Caco-2 (cell line): ENCODE data around the gene RPL19. TPM values are rescaled to one million over a fixed set of nuclear protein-coding genes. Genes with fewer than 3 reads are reported as not detected.

Source experiments
- BruUV-seq: library from RNA; stranded (reverse); fragments of 400-500 nt; replicated peaks from 2 replicates; lab custom pipeline; 2021; lab: Mats Ljungman, UMichigan
- CTCF ChIA-PET: fragments of 300-600 bp; sonication (Branson Sonifier 250); formaldehyde crosslinking; loops from one replicate; lab custom pipeline; 2022; ENCODE audit warnings: antibody characterized with exemption; lab: Charles Lee
- POLR2A ChIA-PET: fragments of 300-600 bp; sonication (Branson Sonifier 250); formaldehyde crosslinking; loops from one replicate; lab custom pipeline; 2022; ENCODE audit warnings: antibody characterized with exemption; lab: Charles Lee
- DNase-seq, 2 experiments: peaks; one replicate each; pipeline versions ENCODE4 v3.0.0 to v3.0.0-alpha.2; 2020 to 2022
- H3K27me3 ChIP-seq: replicated peaks from 2 replicates; pipeline ENCODE4 v1.6.0; 2011; ENCODE audit warnings: low read length; ENCODE audit not compliant: control insufficient read depth, insufficient read depth
- H3K36me3 ChIP-seq: 2 replicates; pipeline ENCODE4 v1.5.1; 2011; ENCODE audit warnings: low read length; ENCODE audit not compliant: control insufficient read depth, insufficient read depth
- H3K4me1 ChIP-seq: fragments of 250-450 bp; sonication (Bioruptor Pico); 2 replicates; pipeline ENCODE4 v1.5.1; 2020; ENCODE audit warnings: mild to moderate bottlenecking
- H3K4me3 ChIP-seq: 2 replicates; pipeline ENCODE4 v1.5.1; 2011; ENCODE audit warnings: low read depth, mild to moderate bottlenecking, control low read depth, low read length
- H3K9me3 ChIP-seq: fragments of 250-450 bp; sonication (Bioruptor Pico); 2 replicates; pipeline ENCODE4 v1.5.1; 2020; ENCODE audit warnings: mild to moderate bottlenecking, moderate library complexity
- H3K27ac Mint-ChIP-seq: one replicate; pipeline ENCODE4 v1.8.0; 2022; ENCODE audit warnings: mixed read lengths; ENCODE audit not compliant: unreplicated experiment
- H3K27me3 Mint-ChIP-seq: one replicate; pipeline ENCODE4 v1.8.0; 2022; ENCODE audit warnings: mixed read lengths; ENCODE audit not compliant: insufficient read depth, unreplicated experiment
- H3K36me3 Mint-ChIP-seq: one replicate; pipeline ENCODE4 v1.8.0; 2022; ENCODE audit warnings: mild to moderate bottlenecking, mixed read lengths; ENCODE audit not compliant: insufficient read depth, unreplicated experiment
- H3K4me1 Mint-ChIP-seq: one replicate; pipeline ENCODE4 v1.8.0; 2022; ENCODE audit warnings: low read depth, mixed read lengths; ENCODE audit not compliant: unreplicated experiment
- H3K4me3 Mint-ChIP-seq: one replicate; pipeline ENCODE4 v1.8.0; 2022; ENCODE audit warnings: mild to moderate bottlenecking, moderate library complexity, mixed read lengths; ENCODE audit not compliant: unreplicated experiment
- H3K9me3 Mint-ChIP-seq: one replicate; pipeline ENCODE4 v1.8.0; 2022; ENCODE audit warnings: mixed read lengths; ENCODE audit not compliant: unreplicated experiment
- intact Hi-C: fragments of 100-400 bp; cut with micrococcal nuclease; formaldehyde crosslinking; loops from one replicate; pipeline ENCODE4 v1.10.0; 2022; ENCODE audit not compliant: unreplicated experiment
- total RNA-seq: library from RNA; stranded (reverse); gene quantifications from 2 replicates; pipeline ENCODE4 v1.2.3, GENCODE V29; 2022
- TF ChIP-seq, protein P1 (sequence below), 2 experiments: fragments of 200-600 bp in 1 of 2; IDR thresholded peaks; 1 replicate in 1 of 2; 2 replicates in 1 of 2; pipeline versions ENCODE4 v1.5.1 to v1.8.0; 2011 to 2022; ENCODE audit warnings: antibody characterized with exemption in 1 of 2, control low read depth in 1 of 2, inconsistent platforms in 1 of 2, low read depth in 1 of 2, low read length in 1 of 2, mild to moderate bottlenecking in 1 of 2, moderate library complexity in 1 of 2; ENCODE audit not compliant: insufficient read depth in 1 of 2, severe bottlenecking in 1 of 2, unreplicated experiment in 1 of 2

Gene RPL19
- total RNA-seq, 1 experiment from 2014 or later, result 1,825 TPM

DNA sequence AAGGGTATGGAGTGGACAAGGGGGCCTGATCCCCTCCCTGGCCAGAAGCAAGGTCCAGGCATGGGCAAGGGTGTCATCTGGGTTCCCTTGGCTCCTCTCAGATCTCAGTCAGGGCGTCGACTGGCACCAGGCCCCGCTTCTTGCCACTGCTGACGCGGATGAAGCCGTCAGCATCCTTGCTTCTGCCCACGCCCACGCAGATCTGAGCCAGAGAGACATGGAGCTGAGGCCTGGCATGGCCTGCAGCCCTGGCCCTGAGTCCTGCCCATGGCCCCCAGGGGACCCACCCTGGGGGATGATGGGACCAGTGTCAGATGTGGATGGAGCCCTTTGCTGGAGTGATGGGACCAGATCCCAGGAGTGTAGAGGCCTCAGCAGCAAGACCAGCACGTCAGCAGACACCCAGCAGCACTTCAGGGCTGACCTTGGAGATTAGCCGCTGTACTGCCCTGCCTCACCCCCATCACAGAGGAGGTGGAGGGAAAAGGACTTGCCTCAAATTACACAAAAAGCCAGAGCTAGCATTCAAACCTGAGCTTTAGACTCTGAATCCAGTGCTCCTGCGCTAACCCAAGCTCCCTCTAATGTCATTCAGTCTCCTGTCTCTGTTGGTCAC, 12.2 kb downstream of the RPL19 start:
- intact Hi-C loops, result no loop called here
- CTCF ChIA-PET, result no interaction called here
- no peaks in the 10 kb centered on the region for H3K27me3 ChIP-seq
- DNase-seq, result no peak
- BruUV-seq, result no TSS peak
- POLR2A ChIA-PET, result no interaction called here
- H3K36me3 ChIP-seq, result no peaks in the 10 kb centered on the region
- no peaks in the 10 kb centered on the region for H3K9me3 ChIP-seq
- H3K4me1 ChIP-seq, result no peaks in the 10 kb centered on the region
- TF ChIP-seq, protein P1, sequence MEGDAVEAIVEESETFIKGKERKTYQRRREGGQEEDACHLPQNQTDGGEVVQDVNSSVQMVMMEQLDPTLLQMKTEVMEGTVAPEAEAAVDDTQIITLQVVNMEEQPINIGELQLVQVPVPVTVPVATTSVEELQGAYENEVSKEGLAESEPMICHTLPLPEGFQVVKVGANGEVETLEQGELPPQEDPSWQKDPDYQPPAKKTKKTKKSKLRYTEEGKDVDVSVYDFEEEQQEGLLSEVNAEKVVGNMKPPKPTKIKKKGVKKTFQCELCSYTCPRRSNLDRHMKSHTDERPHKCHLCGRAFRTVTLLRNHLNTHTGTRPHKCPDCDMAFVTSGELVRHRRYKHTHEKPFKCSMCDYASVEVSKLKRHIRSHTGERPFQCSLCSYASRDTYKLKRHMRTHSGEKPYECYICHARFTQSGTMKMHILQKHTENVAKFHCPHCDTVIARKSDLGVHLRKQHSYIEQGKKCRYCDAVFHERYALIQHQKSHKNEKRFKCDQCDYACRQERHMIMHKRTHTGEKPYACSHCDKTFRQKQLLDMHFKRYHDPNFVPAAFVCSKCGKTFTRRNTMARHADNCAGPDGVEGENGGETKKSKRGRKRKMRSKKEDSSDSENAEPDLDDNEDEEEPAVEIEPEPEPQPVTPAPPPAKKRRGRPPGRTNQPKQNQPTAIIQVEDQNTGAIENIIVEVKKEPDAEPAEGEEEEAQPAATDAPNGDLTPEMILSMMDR (IDR thresholded peaks at IDR 0.05; ENCODE audit: insufficient read depth in 1 of 2, low read depth in 1 of 2, low read length in 1 of 2, severe bottlenecking in 1 of 2, unreplicated experiment in 1 of 2), result no peak
- H3K27me3 Mint-ChIP-seq, result peaks cover 14% of the 10 kb centered on the region
- no peak overlapping the region for H3K4me3 Mint-ChIP-seq
- no peaks in the 10 kb centered on the region for H3K9me3 Mint-ChIP-seq
- no peak overlapping the region for H3K4me3 ChIP-seq
- H3K27ac Mint-ChIP-seq, result no peak overlapping the region
- no peaks in the 10 kb centered on the region for H3K36me3 Mint-ChIP-seq
- H3K4me1 Mint-ChIP-seq, result no peaks in the 10 kb centered on the region

GRCh38 chr17:39212841-39213480, 12.9 kb downstream of the RPL19 start:
- H3K36me3 Mint-ChIP-seq, result no peaks in the 10 kb centered on the region
- no peak overlapping the region for H3K27ac Mint-ChIP-seq
- Histone ChIP-seq H3K4me1 (no peaks in the 10 kb centered on the region), H3K9me3 (no peaks in the 10 kb centered on the region), H3K36me3 (no peaks in the 10 kb centered on the region), H3K4me3 (no peak overlapping the region), H3K27me3 (no peaks in the 10 kb centered on the region)
- peaks cover 14% of the 10 kb centered on the region for H3K27me3 Mint-ChIP-seq
- CTCF ChIA-PET, result interaction anchor here (1.4 kb wide), 1 partner anchor 27 kb away, joined by 3 read pairs; no protein-coding TSS in a partner anchor
- intact Hi-C loops, result no loop called here
- no TSS peak for BruUV-seq
- no peaks in the 10 kb centered on the region for H3K9me3 Mint-ChIP-seq
- DNase-seq, result no peak
- TF ChIP-seq, protein P1 (IDR thresholded peaks at IDR 0.05; ENCODE audit: insufficient read depth in 1 of 2, low read depth in 1 of 2, low read length in 1 of 2, severe bottlenecking in 1 of 2, unreplicated experiment in 1 of 2), result no peak
- no peaks in the 10 kb centered on the region for H3K4me1 Mint-ChIP-seq
- H3K4me3 Mint-ChIP-seq, result no peak overlapping the region
- POLR2A ChIA-PET, result no interaction called here

GRCh38 chr17:39213852-39214251, 13.8 kb downstream of the RPL19 start:
- POLR2A ChIA-PET, result no interaction called here
- BruUV-seq, result no TSS peak
- TF ChIP-seq, protein P1 (IDR thresholded peaks at IDR 0.05; ENCODE audit: insufficient read depth in 1 of 2, low read depth in 1 of 2, low read length in 1 of 2, severe bottlenecking in 1 of 2, unreplicated experiment in 1 of 2), result no peak
- Mint-ChIP-seq H3K27me3 (peaks cover 17% of the 10 kb centered on the region), H3K4me1 (no peaks in the 10 kb centered on the region), H3K27ac (no peak overlapping the region), H3K36me3 (no peaks in the 10 kb centered on the region), H3K9me3 (no peaks in the 10 kb centered on the region), H3K4me3 (no peak overlapping the region)
- Histone ChIP-seq H3K36me3 (no peaks in the 10 kb centered on the region), H3K4me1 (no peaks in the 10 kb centered on the region), H3K9me3 (no peaks in the 10 kb centered on the region), H3K4me3 (no peak overlapping the region), H3K27me3 (no peaks in the 10 kb centered on the region)
- intact Hi-C loops, result no loop called here
- no peak for DNase-seq
- CTCF ChIA-PET, result interaction anchor here (1.4 kb wide), 1 partner anchor 26 kb away, joined by 3 read pairs; no protein-coding TSS in a partner anchor
